ENCODE measurements around the gene MUC20.
"Not testable (repeated sequence)": the region's sequence is repeated elsewhere in the genome, so short reads cannot be mapped to it uniquely, and the experiment has no call there.

MUC20 gene

DNA sequence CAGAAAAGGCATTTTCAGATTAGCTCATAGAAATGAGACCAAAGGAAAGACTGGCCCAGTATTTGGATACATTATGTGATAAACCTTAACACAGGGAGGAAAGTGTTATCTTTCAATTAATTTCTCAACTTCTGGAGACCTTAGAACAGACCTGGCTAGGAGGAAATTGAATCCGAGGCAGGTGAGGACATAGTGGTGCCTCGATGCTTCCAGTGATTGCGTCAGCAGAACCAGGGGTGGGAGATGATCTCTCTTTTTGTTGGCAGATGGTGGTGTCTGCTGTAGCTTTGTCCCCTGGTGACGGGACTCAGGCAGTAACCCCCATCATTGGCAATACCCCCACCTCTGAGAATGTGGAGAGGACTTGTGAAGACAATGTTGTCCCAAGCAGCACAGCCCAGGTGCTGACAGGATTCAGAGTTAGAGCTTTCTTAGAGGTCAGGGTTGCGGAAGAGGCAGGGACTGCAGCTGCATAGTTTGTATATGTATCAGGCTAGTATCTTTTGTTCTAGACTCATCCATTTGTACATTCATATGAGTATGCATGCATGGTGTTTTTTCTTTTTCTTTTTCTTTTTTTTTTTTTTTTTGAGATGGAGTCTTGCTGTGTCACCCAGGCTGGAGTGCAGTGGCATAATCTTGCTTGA lies 27.9 kb upstream of the MUC20 start:
- DNase-seq (ENCODE audit: extremely low read depth in 1 of 2, low read depth in 1 of 2) = no peak

DNA sequence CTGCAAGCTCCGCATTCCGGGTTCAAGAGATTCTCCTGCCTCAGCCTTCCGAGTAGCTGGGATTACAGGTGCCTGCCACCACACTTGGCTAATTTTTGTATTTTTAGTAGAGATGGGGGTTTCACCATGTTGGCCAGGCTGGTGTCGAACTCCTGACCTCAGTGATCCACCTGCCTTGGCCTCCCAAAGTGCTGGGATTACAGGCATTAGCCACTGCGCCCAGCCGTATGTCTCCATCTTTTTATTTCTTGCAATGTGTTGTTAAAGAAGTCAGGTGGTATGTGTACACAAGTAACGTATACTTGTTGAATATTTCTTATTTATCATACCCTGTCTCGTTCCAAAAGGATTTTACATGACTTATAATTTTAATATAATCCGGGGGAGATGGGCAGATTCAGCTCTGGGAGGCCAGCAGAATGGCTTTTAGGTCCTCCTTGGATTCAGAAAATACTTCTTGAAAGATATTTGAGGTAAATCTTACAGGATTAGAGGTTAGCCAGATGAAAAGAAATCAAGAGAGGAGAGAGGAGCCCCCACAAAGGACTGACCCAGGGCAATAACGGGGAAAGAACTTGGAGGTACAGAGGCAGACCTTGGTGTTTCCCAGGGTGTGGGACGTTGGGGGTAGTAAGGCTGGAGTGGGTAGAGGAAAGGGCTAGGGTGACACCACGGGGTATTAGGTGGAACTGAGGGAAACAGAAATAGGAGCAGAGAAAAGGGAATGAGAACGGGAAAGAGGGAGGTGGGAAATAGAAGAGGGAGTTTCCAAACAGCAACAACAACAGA lies 27.2 kb upstream of the MUC20 start:
- no peak for DNase-seq (ENCODE audit: extremely low read depth in 1 of 2, low read depth in 1 of 2)

DNA sequence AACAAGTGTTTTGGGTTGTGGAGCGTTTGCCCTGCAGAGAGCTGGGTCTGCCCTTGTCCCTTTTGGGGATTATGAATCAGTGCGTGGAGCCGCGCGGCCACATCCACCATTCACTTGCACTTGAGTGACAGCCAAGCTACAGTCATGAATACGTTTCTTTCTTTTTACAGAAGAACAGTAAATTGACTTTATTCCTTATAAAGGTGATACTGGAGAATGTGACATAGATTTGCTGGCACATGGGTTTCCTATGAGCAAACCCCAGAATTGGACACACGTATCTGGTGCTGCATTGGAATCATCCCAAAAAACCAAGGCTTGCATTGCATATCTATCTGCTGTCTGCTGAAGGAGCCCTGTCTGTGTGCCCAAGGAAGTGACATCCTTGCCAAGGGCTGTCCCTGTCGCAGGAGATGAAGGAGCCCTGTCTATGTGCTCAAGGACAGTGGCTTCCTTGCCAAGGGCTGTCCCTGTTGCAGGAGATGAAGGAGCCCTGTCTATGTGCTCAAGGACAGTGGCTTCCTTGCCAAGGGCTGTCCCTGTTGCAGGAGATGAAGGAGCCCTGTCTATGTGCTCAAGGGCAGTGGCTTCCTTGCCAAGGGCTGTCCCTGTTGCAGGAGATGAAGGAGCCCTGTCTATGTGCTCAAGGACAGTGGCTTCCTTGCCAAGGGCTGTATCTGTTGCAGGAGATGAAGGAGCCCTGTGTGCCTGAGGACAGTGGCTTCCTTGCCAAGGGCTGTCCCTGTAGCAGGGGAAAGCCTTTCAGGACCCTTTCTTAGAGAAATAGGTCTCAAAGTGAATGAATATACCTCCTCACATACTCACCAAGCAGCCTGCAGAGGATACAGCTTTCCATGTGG lies 26.3 kb upstream of the MUC20 start:
- not testable (repeated sequence) for DNase-seq (ENCODE audit: extremely low read depth in 1 of 2, low read depth in 1 of 2)

DNA sequence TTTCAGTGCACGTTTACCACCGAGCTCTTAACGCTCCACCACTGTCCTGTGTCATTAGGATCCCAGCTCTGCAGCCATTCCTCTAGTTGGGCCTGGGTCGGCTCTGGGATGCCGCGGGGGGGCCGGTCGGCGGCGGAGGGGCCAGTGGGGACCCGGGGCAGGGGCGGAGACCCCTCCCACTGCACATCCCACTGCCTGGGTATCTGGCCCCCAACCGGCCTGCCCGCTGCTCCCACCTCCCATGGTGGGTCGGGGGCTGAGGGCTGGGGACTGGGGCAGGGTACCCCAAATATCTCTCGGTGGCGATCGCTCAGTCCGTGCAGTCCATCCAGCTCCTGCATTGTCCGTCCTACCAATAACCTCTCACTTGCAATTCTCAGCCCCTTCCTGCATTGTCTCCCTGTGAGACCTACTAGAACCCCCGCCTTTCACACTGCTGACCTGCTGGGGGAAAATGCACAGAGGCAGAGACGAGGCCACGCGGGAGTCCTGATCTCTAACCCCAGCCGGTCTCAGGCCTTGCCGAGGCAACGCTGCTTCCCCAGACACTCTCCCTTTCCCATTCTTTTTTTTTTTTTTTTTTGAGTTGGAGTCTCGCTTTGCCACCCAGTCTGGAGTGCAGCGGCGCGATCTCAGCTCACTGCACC lies 24.0 kb upstream of the MUC20 start:
- DNase-seq (ENCODE audit: extremely low read depth in 1 of 2, low read depth in 1 of 2) = no peak

DNA sequence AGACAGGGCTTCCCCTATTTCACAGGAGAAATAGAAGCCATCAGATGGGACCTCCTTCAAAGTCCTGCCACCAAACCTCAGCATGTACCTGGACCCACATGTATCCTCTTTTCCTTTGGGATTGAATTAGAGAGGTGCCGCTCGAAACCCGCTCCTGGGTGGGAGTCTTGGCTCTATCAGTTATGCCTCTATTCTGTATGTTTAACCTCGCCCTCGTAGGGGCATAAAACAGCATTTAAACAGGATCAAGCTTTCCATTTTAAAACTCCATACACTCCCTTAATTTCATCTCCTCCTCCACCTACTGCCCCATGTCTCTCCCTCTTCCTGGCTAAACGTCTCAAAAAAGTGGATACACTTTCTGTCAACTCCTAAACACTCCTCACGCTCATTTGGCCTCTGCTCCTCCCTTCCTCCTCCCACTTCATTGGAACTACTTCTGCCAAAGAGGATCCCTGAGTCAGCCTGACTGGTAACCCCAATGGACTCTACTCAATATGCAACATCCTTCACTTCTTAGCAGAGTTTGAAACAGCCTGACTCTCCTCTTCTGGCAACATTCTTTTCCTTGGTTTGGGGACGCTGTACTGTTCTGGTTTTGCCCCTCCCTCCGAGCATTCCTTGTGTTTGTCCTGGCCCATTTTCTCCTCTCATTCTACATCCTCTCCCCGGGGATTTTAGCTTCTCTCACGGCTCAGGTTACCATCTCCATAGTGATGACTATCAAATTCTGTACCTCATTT lies 23.0 kb upstream of the MUC20 start:
- DNase-seq (ENCODE audit: extremely low read depth in 1 of 2, low read depth in 1 of 2) = no peak

DNA sequence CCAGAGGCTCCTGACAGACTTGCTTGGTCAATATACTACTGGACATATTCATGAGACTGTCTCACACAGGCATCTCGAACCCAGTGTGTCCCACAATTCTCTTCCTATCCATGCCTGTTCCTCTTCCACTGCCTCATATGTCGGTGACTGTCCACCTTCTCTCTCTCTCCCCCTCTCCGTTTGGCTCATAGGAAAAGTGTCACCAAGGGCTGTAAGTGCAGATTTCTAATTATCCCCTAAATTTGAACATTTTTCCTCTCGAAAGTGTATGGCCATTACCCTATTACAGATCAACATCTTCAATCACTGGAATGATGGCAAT lies 22.5 kb upstream of the MUC20 start:
- no peak for DNase-seq (ENCODE audit: extremely low read depth in 1 of 2, low read depth in 1 of 2)

DNA sequence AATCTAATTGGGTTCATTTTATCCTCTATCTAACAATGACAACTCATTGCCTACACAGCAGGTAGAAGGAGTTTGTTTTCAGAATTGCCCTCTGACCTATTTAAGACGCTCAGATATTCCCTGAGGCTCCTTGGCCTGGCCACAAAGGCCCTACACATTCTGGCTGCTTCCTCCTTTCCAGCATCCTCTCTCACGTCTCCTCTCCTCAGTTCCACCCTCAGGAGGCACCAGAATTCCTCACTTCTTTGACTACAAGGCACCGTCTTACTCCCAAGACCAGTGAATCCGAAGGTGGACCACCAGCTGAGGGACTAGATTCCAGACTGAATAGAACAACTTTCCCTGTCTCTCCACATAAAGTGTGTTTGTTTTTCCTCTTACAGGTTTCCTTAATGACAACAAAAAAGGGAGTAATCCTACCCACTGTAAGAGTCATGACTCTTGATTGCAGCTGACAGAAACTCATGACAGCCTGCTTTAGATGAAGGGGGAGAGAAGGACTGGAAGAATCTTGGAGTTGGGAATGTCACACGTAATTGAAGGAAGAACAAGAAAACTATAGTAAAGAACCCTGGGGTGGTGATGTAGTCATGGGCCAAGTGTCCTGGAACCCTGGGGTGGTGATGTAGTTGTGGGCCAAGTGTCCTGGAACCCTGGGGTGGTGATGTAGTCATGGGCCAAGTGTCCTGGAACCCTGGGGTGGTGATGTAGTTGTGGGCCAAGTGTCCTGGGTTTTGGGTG lies 22.0 kb upstream of the MUC20 start:
- DNase-seq (ENCODE audit: extremely low read depth in 1 of 2, low read depth in 1 of 2) = no peak

DNA sequence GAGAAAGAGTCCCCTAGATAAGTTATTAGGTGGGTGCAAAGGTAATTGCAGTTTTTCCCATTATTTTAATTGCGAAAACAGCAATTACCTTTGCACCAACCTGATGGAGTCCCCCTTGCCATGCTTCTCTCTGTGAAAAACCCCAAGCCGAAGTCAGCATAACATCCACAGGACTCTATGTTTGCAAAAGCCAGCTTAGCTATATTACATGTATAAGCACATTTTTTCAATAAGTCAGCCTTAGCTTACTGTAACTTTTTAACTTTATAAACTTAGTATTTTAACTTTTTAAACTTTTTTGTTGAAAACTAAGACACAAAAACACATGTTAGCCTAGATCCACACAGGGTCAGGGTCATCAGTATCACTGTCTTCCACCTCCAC lies 21.4 kb upstream of the MUC20 start:
- no peak for DNase-seq (ENCODE audit: extremely low read depth in 1 of 2, low read depth in 1 of 2)

DNA sequence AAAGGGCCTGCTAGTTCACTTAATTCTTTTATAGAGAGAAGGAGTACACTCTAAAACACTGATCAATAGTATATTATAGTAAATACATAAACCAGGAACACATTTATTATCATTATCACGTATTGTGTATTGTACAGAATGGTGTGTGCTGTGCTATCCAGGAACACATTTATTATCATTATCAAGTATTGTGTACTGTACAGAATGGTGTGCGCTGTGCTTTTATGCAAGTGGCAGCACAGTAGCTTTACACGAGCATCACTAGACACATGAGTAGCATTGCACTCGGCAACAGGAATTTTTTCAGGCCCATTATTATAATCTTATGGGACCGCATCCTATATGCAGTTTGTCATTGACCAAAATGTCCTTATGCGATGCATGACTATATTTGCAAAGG lies 20.9 kb upstream of the MUC20 start:
- no peak for DNase-seq (ENCODE audit: extremely low read depth in 1 of 2, low read depth in 1 of 2)

DNA sequence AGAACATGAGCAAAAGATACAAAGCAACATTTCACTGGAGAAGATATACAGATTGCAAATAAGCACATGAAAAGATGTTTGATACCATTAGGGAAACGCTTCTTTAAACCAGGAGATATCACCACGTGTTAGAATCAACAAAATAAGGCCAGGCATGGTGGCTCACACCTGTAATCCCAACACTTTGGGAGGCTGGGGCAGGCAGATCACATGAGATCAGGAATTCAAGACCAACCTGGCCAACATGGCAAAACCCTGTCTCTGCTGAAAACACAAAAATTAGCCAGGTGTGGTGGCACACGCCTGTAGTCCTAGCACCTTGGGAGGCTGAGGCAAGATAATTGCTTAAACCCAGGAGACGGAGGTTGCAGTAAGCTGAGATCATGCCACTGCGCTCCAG lies 20.5 kb upstream of the MUC20 start:
- no peak for DNase-seq (ENCODE audit: extremely low read depth in 1 of 2, low read depth in 1 of 2)

DNA sequence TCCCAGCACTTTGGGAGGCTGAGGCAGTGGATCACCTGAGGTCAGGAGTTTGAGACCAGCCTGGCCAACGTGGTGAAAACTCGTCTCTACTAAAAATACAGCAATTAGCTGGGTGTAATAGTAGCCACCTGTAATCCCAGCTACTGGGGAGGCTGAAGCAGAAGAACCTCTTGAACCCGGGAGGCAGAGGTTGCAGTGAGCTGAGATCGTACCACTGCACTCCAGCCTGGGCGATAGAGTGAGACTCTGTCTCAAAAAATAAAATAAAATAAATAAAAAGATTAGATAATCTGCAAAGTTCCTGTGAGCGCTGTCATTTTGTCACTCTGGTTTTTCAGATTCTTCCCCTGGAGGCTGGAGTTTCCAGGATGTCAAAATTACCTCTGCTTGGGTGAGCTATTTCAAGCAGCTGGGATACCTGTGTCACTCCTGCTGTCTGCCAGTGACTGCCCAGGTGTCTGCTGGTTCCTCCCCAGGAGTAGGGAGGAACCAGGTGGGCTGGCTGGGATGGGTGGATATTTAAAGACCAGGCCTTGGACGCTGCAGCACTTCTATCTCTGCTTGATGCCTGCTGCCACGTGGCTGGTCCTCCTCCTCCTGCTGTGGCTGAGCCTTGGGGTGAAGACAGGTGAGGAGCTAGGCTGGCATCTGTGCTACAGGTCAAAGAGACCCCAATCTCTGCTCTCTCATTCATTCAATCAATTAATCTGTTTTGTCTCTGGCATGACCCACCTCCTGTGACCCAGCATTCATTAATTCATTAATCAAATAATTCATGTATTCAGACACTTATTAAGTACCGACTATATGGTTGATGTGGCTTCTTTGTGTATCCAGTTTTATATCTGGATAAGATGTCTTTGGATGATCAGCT lies 19.5 kb upstream of the MUC20 start:
- DNase-seq (ENCODE audit: extremely low read depth in 1 of 2, low read depth in 1 of 2) = no peak

DNA sequence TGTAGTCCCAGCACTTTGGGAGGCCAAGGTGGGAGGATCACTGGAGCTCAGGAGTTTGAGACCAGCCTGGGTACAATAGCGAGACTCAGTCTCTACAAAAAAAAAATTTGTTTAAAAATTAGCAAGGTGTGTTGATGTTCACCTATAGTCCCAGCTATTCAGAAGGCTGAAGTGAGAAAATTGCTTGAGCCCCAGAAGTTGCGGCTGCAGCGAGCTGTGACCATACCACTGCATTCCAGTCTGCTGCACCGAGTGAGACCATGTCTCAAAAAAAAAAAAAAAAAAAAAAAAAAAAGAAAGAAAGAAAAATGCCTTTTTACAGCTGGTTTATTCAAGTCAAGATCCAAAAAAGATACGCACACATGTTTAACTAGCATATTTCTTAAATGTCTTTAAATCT lies 17.0 kb upstream of the MUC20 start:
- no peak for DNase-seq (ENCODE audit: extremely low read depth in 1 of 2, low read depth in 1 of 2)

DNA sequence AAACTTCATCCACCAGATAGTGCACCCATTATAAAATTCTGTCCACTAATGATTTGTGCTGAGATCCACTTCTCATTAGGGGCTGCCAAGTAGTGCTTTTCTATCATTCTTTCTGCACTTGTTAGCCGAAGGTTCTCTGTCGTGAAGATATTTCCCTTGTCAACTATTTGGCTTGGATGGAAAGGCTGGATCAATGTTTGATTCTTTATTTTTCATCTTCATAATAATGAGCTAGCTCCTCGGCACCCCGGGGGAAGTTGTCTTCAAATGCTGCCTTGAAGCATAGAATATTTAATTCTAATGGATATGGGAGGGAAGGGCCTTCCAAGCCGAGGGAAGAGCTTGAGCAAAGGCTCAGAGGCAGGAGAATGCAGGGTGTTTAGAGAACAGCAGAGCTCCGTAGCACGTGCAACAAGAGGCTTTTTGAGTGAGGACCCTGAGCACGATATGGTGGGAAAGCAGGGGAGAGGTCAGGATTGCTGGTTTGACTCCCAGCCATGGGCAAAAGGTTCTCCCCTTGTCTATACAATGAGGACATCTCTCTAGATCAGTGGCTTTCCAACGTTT lies 16.3 kb upstream of the MUC20 start:
- no peak for DNase-seq (ENCODE audit: extremely low read depth in 1 of 2, low read depth in 1 of 2)

DNA sequence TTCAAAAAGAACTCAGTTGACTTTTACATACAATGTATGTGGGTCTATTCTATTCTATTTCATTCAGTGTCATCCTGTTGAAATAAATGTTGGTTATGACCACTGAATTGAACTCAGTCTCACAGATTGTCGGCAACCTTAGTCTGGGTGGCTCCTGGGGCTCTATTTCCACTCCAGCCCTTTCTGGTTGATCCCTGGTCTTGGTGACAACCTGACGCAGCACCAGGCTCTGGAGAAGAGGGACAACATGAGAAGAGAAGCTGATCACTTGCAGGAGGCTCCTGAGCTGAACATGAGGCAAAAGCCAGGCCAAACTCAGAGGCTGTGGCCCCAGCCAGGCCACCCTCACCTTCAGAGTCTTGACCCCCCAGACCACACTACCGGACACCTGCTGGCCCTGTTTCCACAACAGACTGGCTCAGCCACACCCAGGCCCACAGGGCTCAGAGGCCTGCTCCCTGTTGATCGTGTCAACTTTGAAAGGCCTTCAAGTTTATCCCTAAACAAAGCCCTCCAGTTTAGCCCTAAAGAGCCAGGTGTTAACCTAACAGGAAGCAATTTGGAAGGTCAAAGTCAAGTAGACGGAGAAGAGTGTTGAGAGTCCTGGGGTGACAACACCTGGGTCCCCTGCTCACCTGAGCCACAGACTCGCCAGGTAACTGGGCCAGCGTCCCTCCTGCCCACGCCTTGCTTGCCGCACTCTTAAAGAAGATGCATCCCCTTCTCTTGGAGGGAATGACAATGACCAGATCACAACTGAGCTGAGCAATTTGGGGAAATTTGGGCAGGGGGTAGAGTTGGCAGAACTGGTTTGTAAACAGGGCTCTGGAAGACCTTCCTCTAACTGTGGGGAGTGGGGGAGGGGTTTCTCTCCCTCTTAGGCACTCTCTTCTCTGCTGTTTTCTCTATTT lies 15.4 kb upstream of the MUC20 start:
- no peak for DNase-seq (ENCODE audit: extremely low read depth in 1 of 2, low read depth in 1 of 2)

DNA sequence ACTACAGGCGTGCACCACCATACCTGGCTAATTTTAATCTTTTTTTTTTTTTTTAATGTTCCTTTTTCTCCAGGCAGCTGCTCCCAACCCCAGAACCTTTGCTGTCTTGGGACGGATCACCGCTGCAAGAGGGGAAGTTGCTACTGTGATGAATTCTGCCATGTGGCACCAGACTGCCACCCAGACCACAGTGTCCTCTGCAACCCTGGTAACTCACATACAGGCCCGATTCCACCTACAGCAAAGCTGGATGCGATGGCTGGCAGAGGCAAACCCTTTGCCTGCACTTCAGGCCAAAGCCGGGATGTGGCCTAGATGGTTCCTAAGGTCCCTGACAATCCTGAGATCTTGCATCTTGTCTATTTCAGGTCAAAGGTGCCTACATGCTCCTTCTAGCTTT lies 12.7 kb upstream of the MUC20 start:
- DNase-seq (ENCODE audit: extremely low read depth in 1 of 2, low read depth in 1 of 2) = no peak

DNA sequence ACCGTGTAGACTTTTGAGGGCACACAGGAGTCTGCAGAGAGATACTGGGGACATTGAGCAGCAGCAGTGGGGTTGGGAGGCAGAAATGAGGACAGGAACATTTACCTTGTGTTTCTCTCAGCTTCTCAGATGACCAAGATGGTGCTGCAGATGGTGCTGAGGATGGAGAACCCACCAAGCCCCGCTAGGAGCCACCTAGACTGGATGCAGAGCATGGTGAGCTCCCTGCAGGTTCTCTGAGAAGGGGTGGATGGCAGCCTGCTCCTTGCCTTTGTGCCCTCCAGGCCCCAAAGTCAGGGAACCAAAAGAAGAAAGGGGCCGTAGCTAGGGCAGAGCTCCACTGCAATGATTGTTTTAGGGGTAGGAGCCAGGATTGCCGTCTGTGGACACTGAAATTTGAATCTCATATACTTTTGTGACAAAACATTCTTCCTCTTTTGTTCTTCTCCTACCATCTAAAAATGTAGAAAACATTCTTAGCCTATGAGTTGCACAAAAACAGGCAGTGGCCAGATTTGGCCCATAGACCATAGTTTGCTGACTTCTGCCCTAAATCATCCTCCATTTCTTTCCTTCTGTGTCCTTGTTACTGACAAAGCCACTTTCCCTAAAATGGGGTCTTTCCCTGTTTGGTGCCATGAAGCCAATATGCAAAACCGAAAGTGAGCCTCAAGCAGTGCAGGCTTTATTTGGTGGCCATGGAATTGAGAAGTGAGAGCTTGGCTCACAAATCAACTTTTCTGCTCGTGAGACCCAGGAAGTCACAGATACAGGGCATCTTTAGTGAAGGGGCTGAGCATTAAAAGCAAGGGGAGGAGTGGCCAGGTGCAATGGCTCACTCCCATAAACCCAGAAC lies 11.9 kb upstream of the MUC20 start:
- no peak for DNase-seq (ENCODE audit: extremely low read depth in 1 of 2, low read depth in 1 of 2)

DNA sequence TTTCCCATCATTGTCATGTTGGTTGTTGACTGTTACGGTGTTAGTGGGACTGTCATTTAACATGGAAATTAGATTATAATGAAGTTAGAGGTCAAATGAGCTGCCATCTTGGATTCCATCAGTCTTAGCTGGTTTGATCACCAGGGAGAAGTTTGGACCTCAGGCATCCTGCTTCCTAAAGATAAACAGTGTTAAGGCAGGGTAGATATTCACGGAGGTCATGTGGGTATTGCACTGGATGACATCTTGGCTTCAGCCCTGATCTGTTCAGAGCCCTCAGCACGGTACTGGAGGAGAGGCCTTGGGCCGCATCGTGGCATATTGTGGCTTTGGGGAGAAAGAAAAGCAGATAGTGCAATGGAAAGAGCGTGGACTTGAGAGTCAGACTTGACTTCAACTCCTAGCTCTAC lies 11.1 kb upstream of the MUC20 start:
- no peak for DNase-seq (ENCODE audit: extremely low read depth in 1 of 2, low read depth in 1 of 2)
